Endothelial cell of umbilical vein (primary cell): ENCODE data around the gene TSPAN10. TPM values are rescaled to one million over a fixed set of nuclear protein-coding genes. Genes with fewer than 3 reads are reported as not detected.

Source experiments
- BruUV-seq: library from RNA; stranded (reverse); fragments of 400-500 nt; replicated peaks from 2 replicates; lab custom pipeline; 2021; lab: Mats Ljungman, UMichigan
- CTCF ChIA-PET: fragments of 300-600, 350-600 bp; sonication (Branson Sonifier 250); formaldehyde crosslinking; loops from one replicate; lab custom pipeline; 2021; ENCODE audit warnings: antibody characterized with exemption, inconsistent platforms; lab: Charles Lee
- POLR2A ChIA-PET: fragments of 300-600, 350-600 bp; sonication (Branson Sonifier 250); formaldehyde crosslinking; loops from one replicate; lab custom pipeline; 2021; ENCODE audit warnings: antibody characterized with exemption, inconsistent platforms; lab: Charles Lee
- DNase-seq: peaks from one replicate; pipeline ENCODE4 v3.0.0-alpha.2; 2011; ENCODE audit warnings: low read depth, low spot score
- FAIRE-seq: peaks from 2 replicates; lab custom pipeline; 2011; peaks lifted over from hg19 to GRCh38; lab: Jason Lieb, UNC
- H2AFZ ChIP-seq: 2 replicates; pipeline ENCODE4 v1.6.0; 2012; ENCODE audit warnings: low read depth, low read length, control low read depth, inconsistent platforms
- H3K27ac ChIP-seq: 2 replicates; pipeline ENCODE4 v1.5.1; 2011; ENCODE audit warnings: low read depth, mild to moderate bottlenecking, control low read depth, low read length, moderate library complexity; ENCODE audit not compliant: insufficient read depth
- H3K27me3 ChIP-seq, 2 experiments: 2 replicates each; pipeline versions ENCODE4 v1.6.0 to v1.6.1; 2011; ENCODE audit warnings: low read length in 2 of 2, mixed read lengths in 1 of 2; ENCODE audit not compliant: control insufficient read depth in 2 of 2, insufficient read depth in 2 of 2
- H3K36me3 ChIP-seq, 2 experiments: 2 replicates in 1 of 2; 3 replicates in 1 of 2; pipeline ENCODE4 v1.5.1; 2011; ENCODE audit warnings: low read length in 2 of 2, mild to moderate bottlenecking in 1 of 2, moderate library complexity in 1 of 2; ENCODE audit not compliant: control insufficient read depth in 2 of 2, insufficient read depth in 2 of 2; ENCODE audit errors: extremely low read depth in 1 of 2
- H3K4me1 ChIP-seq: 3 replicates; pipeline ENCODE4 v1.5.1; 2011; ENCODE audit warnings: mild to moderate bottlenecking, low read length; ENCODE audit not compliant: control insufficient read depth, insufficient read depth; ENCODE audit errors: extremely low read depth
- H3K4me2 ChIP-seq: 2 replicates; pipeline ENCODE4 v1.6.1; 2011; ENCODE audit warnings: low read length, control low read depth, mixed read lengths; ENCODE audit not compliant: insufficient read depth
- H3K4me3 ChIP-seq, 3 experiments: fragments of 200-600 bp in 1 of 3; sonication (generic), shearing (Covaris generic) in 1 of 3; replicated peaks in 1 of 3; 2 replicates each; pipeline ENCODE4 v1.5.1; 2011 to 2016; ENCODE audit warnings: control low read depth in 3 of 3, low read length in 3 of 3, mild to moderate bottlenecking in 2 of 3, inconsistent platforms in 1 of 3, low read depth in 1 of 3, moderate library complexity in 1 of 3; ENCODE audit not compliant: insufficient read depth in 1 of 3
- H3K79me2 ChIP-seq: 2 replicates; pipeline ENCODE4 v1.6.0; 2012; ENCODE audit warnings: low read length, inconsistent platforms; ENCODE audit not compliant: control insufficient read depth, insufficient read depth
- H3K9ac ChIP-seq: replicated peaks from 2 replicates; pipeline ENCODE3; 2011; ENCODE audit warnings: low read length, control low read depth; ENCODE audit not compliant: insufficient read depth; ENCODE audit errors: extremely low read depth
- H3K9me1 ChIP-seq: replicated peaks from 3 replicates; pipeline ENCODE4 v1.6.0; 2011; ENCODE audit warnings: mild to moderate bottlenecking, low read length; ENCODE audit not compliant: control insufficient read depth, insufficient read depth; ENCODE audit errors: extremely low read depth
- H3K9me3 ChIP-seq: replicated peaks from 2 replicates; pipeline ENCODE4 v1.5.1; 2012; ENCODE audit warnings: low read length, inconsistent platforms; ENCODE audit not compliant: control insufficient read depth, insufficient read depth
- H4K20me1 ChIP-seq: replicated peaks from 2 replicates; pipeline ENCODE3; 2011; ENCODE audit warnings: mild to moderate bottlenecking, low read length; ENCODE audit not compliant: control insufficient read depth, insufficient read depth; ENCODE audit errors: extremely low read depth
- CTCF ChIP-seq, 2 donors: IDR thresholded peaks; 1 replicate in 1 of 2; 2 replicates in 1 of 2; pipeline ENCODE4 v1.5.1; 2011; ENCODE audit warnings: low read length in 2 of 2, mild to moderate bottlenecking in 2 of 2, moderate library complexity in 2 of 2, control low read depth in 1 of 2, inconsistent platforms in 1 of 2, low read depth in 1 of 2; ENCODE audit not compliant: insufficient read depth in 1 of 2; ENCODE audit errors: extremely low read depth in 1 of 2
- EZH2 ChIP-seq: IDR thresholded peaks from 2 replicates; pipeline ENCODE4 v1.6.1; 2012; ENCODE audit warnings: borderline replicate concordance, low read depth, mild to moderate bottlenecking, moderate library complexity, low read length, inconsistent platforms; ENCODE audit not compliant: severe bottlenecking
- FOS ChIP-seq: IDR thresholded peaks from 2 replicates; pipeline ENCODE4 v1.6.1; 2011; ENCODE audit warnings: mild to moderate bottlenecking, low read length, moderate library complexity, borderline replicate concordance; ENCODE audit not compliant: insufficient read depth
- GATA2 ChIP-seq: IDR thresholded peaks from 2 replicates; pipeline ENCODE4 v1.7.0; 2011; ENCODE audit warnings: low read depth, mild to moderate bottlenecking, moderate library complexity, mixed read lengths, low read length; ENCODE audit not compliant: insufficient read length, insufficient read depth
- JUN ChIP-seq: IDR thresholded peaks from 2 replicates; pipeline ENCODE4 v1.6.1; 2011; ENCODE audit warnings: borderline replicate concordance, low read depth; ENCODE audit not compliant: insufficient read length, insufficient read depth
- MYC ChIP-seq: IDR thresholded peaks from one replicate; pipeline ENCODE4 v1.6.1; 2011; ENCODE audit warnings: mild to moderate bottlenecking, low read depth, low read length
- POLR2A ChIP-seq: IDR thresholded peaks from 2 replicates; pipeline ENCODE4 v1.6.1; 2012; ENCODE audit warnings: low read depth, mild to moderate bottlenecking, control low read depth, low read length
- POLR2AphosphoS5 ChIP-seq: IDR thresholded peaks from 2 replicates; pipeline ENCODE4 v1.6.1; 2012; ENCODE audit warnings: low read depth, mild to moderate bottlenecking, control low read depth, low read length, moderate library complexity; ENCODE audit not compliant: insufficient read depth
- dilution Hi-C: fragments of 300-500 bp; cut with MboI; formaldehyde crosslinking; loops from one replicate; pipeline ENCODE4 v1.15.0; 2019; ENCODE audit warnings: low sequenced_read_pairs; ENCODE audit not compliant: extremely low pct_ligation_motif_present
- intact Hi-C: fragments of 100-400 bp; cut with micrococcal nuclease; formaldehyde crosslinking; loops from one replicate; pipeline ENCODE4 v1.10.0; 2022
- polyA plus RNA-seq, 4 experiments: library from polyadenylated mRNA; depleted of rRNA in 3 of 4; stranded (reverse) in 3 of 4; unstranded in 1 of 4; fragments of >200 nt; gene quantifications; 2 replicates each; pipeline versions ENCODE4 v1.2.1 to v1.2.3, GENCODE V29; 2011 to 2012; ENCODE audit warnings: missing spikeins in 1 of 4
- total RNA-seq: library from RNA; stranded (reverse); gene quantifications from 2 replicates; pipeline ENCODE4 v1.2.3, GENCODE V29; 2021
- TF ChIP-seq, protein P1 (sequence below): IDR thresholded peaks from 2 replicates; pipeline ENCODE4 v1.6.1; 2011; ENCODE audit not compliant: insufficient read depth, insufficient read length

Gene TSPAN10
- total and polyA plus RNA-seq, 2 donors (not counting 3 experiments of a cell fraction or from before 2014, with no cell fraction given) = 0.91 to 1.1 TPM

GRCh38 chr17:81650951-81651350 lies 14.0 kb downstream of the TSPAN10 start:
- TF ChIP-seq, protein P1, sequence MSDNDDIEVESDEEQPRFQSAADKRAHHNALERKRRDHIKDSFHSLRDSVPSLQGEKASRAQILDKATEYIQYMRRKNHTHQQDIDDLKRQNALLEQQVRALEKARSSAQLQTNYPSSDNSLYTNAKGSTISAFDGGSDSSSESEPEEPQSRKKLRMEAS = no peak
- no peak for TF ChIP-seq CTCF (IDR thresholded peaks at IDR 0.05; ENCODE audit: extremely low read depth in 1 of 2, insufficient read depth in 1 of 2, low read depth in 1 of 2, low read length in 2 of 2)
- no peak for TF ChIP-seq JUN
- TF ChIP-seq POLR2A = no peak
- Histone ChIP-seq H3K9me3 (no peaks in the 10 kb centered on the region), H3K4me3 (no peak overlapping the region), H2AFZ (no peak overlapping the region), H3K27ac (no peak overlapping the region), H3K9me1 (no peaks in the 10 kb centered on the region), H3K4me2 (no peak overlapping the region), H3K9ac (no peak overlapping the region), H3K36me3 (no peaks in the 10 kb centered on the region), H3K27me3 (peaks cover 18 to 22% of the 10 kb centered on the region in 2 experiments), H3K4me1 (no peaks in the 10 kb centered on the region), H3K79me2 (no peaks in the 10 kb centered on the region), H4K20me1 (no peaks in the 10 kb centered on the region)
- ChIA-PET POLR2A (no interaction called here), CTCF (interaction anchor here (1.4 kb wide), 1 partner anchor 9 kb away, joined by 4 read pairs; no protein-coding TSS in a partner anchor)
- dilution Hi-C loops (no loop called here), intact Hi-C loops (no loop called here)
- no peak for FAIRE-seq
- BruUV-seq = no TSS peak
- no peak for DNase-seq

DNA sequence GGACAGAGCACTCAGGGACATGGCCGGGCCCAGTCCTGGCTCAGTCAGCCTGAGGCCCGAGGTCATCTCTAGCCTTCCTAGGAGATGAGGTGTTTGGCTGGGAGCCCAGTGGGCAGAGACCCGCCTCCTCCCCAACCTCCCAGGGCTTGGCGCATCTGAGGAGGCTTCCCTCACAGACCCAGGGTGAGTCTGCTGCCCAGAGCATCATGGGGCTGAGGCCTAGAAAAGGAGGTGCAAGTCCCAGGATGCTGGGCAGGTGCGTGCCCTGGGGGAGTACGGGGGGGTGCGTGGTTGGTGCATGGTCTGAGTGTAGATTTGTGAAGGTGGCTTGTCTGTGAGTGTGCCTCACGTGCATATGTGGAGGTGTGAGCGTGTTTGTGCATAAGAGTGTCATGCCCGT lies 14.7 kb downstream of the TSPAN10 start:
- no TSS peak for BruUV-seq
- dilution Hi-C loops (no loop called here), intact Hi-C loops (no loop called here)
- Histone ChIP-seq H2AFZ (no peak overlapping the region), H3K36me3 (no peaks in the 10 kb centered on the region), H3K4me3 (no peak overlapping the region), H3K9me3 (no peaks in the 10 kb centered on the region), H4K20me1 (no peaks in the 10 kb centered on the region), H3K27ac (no peak overlapping the region), H3K9ac (no peak overlapping the region), H3K4me2 (no peak overlapping the region), H3K79me2 (no peaks in the 10 kb centered on the region), H3K4me1 (peaks cover 2% of the 10 kb centered on the region), H3K9me1 (no peaks in the 10 kb centered on the region), H3K27me3 (peaks cover 17 to 21% of the 10 kb centered on the region in 2 experiments)
- DNase-seq (no peak), FAIRE-seq (no peak)
- ChIA-PET POLR2A (no interaction called here), CTCF (no interaction called here)
- TF ChIP-seq POLR2AphosphoS5 (no peak), FOS (no peak), GATA2 (no peak), EZH2 (no peak), POLR2A (no peak), JUN (no peak), MYC (no peak), CTCF (IDR thresholded peaks at IDR 0.05; ENCODE audit: extremely low read depth in 1 of 2, insufficient read depth in 1 of 2, low read depth in 1 of 2, low read length in 2 of 2) (no peak)
- TF ChIP-seq, protein P1 = no peak
